Astrocyte of the spinal cord (primary cell): ENCODE data around the gene PMM1.
"Not testable (repeated sequence)": the region's sequence is repeated elsewhere in the genome, so short reads cannot be mapped to it uniquely, and the experiment has no call there.

ENCODE experiments used
- DNase-seq: peaks from one replicate; pipeline ENCODE4 v3.0.0; 2011; ENCODE audit warnings: low read depth, low spot score
- H3K4me3 ChIP-seq: 2 replicates; pipeline ENCODE4 v1.5.1; 2011; ENCODE audit warnings: low read depth, mild to moderate bottlenecking, low read length, moderate library complexity
- in situ Hi-C: cut with HindIII; loops from 2 replicates; pipeline ENCODE4 v1.10.0; 2017; ENCODE audit warnings: low sequenced_read_pairs
- TF ChIP-seq, protein P1 (sequence below): IDR thresholded peaks from 2 replicates; pipeline ENCODE4 v1.5.1; 2012; ENCODE audit warnings: low read depth, mild to moderate bottlenecking, low read length, inconsistent platforms

PMM1 gene

DNA sequence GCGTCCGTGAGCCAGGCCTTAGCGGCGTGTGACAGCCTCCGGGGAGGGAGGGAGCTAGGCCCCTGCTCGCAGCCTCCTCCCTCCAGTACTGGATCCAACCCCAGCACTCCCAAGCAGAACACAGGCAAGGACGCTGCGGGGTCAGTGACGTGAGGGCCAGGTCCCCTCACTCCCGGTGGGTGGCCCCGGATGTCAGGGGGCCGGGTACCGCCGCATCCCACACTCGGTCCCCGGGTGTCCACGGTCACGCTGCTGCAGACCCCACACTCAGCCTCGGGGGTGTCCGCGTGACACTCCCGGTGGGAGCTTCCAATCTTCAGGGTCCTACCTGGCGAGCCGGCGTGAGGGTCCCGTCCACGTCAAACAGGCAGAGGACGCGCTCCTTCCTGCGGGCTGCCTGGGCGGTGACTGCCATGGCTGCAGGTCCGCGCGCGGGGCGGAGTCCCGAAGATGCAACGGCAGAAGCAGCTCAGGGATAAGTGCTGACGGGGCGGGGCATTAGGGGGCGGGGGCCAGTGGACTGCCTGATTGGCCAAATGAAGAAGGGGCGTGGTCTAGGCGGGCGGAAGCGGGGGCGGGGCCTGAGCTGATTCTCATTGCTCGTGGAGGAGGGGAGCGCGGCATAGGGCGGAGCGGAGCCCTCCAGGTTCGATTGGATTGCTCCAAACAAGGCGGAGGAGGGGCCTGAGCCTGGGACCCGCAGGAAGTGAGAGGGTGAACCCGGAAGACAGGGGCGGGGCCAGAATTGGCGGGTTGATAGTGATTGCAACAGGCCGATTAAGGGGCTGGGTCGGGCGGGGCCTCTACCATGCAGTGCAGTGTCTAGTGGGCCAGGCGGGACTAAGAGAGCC lies at the start of gene PMM1:
PMM1 (minus strand) TSS at position 450 of the 851 bp plus-strand sequence; CDS start at position 415, 35 bp downstream.
- H3K4me3 ChIP-seq, result peak within 1 kb of the TSS; percentile 93
- DNase-seq, result peak; percentile 100
- TF ChIP-seq, protein P1, sequence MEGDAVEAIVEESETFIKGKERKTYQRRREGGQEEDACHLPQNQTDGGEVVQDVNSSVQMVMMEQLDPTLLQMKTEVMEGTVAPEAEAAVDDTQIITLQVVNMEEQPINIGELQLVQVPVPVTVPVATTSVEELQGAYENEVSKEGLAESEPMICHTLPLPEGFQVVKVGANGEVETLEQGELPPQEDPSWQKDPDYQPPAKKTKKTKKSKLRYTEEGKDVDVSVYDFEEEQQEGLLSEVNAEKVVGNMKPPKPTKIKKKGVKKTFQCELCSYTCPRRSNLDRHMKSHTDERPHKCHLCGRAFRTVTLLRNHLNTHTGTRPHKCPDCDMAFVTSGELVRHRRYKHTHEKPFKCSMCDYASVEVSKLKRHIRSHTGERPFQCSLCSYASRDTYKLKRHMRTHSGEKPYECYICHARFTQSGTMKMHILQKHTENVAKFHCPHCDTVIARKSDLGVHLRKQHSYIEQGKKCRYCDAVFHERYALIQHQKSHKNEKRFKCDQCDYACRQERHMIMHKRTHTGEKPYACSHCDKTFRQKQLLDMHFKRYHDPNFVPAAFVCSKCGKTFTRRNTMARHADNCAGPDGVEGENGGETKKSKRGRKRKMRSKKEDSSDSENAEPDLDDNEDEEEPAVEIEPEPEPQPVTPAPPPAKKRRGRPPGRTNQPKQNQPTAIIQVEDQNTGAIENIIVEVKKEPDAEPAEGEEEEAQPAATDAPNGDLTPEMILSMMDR, result no peak
- in situ Hi-C loops, result no loop called here

- DNase-seq, result no peak
- H3K4me3 ChIP-seq, result no peak overlapping the region
- TF ChIP-seq, protein P1, result no peak
- in situ Hi-C loops, result no loop called here
Observed at GRCh38 chr22:41638748-41639147, 49.1 kb upstream of the PMM1 start.

GRCh38 chr22:41638124-41638523 lies 48.5 kb upstream of the PMM1 start:
- no peak for DNase-seq
- in situ Hi-C loops, result no loop called here
- H3K4me3 ChIP-seq, result no peak overlapping the region
- TF ChIP-seq, protein P1, result no peak

DNA sequence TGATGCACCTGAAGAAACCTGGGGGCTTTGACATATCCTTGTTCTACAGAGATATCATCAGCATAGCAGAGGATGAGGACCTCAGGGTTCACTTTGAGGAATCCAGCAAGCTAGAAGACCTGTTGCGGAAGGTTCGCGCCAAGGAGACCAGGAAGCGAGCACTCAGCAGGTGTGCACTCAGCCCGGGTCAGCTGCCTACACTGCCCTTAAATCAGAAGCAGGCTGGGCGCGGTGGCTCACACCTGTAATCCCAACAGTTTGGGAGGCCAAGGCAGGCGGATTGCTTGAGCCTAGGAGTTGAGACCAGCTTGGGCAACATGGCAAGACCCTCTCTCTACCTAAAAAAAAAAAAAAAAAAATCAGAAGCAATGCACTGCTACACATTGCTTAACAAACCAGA lies 48.0 kb upstream of the PMM1 start:
- H3K4me3 ChIP-seq, in situ Hi-C loops, DNase-seq: not testable (repeated sequence)

- in situ Hi-C loops, result no loop called here
- H3K4me3 ChIP-seq, result no peak overlapping the region
- TF ChIP-seq, protein P1, result no peak
- DNase-seq, result peak; percentile 49
Observed at GRCh38 chr22:41636467-41636866, 46.8 kb upstream of the PMM1 start.

GRCh38 chr22:41634610-41635009 lies 45.0 kb upstream of the PMM1 start:
- DNase-seq, in situ Hi-C loops, H3K4me3 ChIP-seq: not testable (repeated sequence)

DNA sequence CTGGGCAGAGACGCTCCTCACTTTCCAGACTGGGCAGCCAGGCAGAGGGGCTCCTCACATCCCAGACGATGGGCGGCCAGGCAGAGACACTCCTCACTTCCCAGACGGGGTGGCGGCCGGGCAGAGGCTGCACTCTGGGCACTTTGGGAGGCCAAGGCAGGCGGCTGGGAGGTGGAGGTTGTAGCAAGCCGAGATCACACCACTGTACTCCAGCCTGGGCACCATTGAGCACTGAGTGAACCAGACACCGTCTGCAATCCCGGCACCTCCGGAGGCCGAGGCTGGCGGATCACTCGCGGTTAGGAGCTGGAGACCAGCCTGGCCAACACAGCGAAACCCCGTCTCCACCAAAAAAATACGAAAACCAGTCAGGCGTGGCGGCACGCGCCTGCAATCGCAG lies 42.0 kb upstream of the PMM1 start:
- in situ Hi-C loops, result not testable (repeated sequence)

DNA sequence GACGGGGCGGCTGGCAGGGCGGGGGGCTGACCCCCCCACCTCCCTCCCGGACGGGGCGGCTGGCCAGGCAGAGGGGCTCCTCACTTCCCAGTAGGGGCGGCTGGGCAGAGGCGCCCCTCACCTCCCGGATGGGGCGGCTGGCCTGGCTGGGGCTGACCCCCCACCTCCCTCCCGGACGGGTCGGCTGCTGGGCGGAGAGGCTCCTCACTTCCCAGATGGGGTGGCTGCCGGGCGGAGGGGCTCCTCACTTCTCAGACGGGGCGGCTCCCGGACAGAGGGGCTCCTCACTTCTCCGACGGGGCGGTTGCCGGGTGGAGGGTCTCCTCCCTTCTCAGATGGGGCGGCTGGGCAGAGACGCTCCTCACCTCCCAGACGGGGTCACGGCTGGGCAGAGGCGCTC lies 41.5 kb upstream of the PMM1 start:
- in situ Hi-C loops, H3K4me3 ChIP-seq, DNase-seq: not testable (repeated sequence)

More for the DNA sequence above, 42.0 kb upstream of the PMM1 start:
- not testable (repeated sequence) for DNase-seq, H3K4me3 ChIP-seq

DNA sequence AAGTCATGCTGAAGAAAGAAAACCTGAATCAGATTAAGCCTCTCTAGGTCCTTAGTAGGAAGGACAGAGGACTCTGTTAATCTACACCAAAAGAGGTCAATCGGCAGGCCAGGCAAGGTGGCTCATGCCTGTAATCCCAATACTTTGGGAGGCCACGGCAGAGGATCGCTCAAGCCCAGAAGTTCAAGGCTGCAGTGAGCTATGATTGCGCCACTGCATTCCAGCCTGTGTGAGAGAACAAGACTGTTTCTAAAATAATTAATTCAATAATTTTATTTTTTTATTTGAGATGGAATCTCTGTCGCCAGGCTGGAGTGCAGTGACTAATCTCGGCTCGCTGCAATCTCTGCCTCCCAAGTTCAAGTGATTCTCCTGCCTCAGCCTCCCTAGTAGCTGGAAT lies 35.9 kb upstream of the PMM1 start:
- in situ Hi-C loops, result no loop called here
- DNase-seq, result no peak
- TF ChIP-seq, protein P1, result no peak
- no peak overlapping the region for H3K4me3 ChIP-seq
